Right kidney (tissue), 1 donor: ENCODE measurements around the gene CREB1.

Experiments
- DNase-seq: peaks from one replicate; pipeline ENCODE4 v3.0.0-alpha.2; 2016

Gene CREB1

GRCh38 chr2:207540431-207540830 lies 10.7 kb downstream of the CREB1 start:
- no peak for DNase-seq

DNA sequence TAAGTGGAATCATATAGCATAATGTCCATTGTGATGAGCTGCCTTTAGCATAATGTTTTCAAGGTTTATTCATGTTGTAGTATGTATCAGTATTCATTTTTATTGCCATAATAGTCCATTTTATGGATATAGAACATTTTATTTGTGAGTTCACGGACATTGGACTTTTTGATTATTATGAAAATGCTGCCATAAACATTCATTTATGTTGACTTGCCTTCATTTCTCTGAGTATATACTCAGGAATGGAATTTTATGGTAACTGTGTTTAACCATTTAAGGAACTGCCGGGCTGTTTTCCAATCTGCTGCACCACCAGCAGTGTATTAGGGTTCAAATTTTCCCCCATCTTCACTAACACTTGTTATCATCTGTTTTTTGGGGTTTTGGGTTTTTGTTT lies 12.2 kb downstream of the CREB1 start:
- DNase-seq = no peak

- DNase-seq = no peak
Observed at GRCh38 chr2:207543272-207543671, 13.5 kb downstream of the CREB1 start.

- DNase-seq = no peak
Observed at GRCh38 chr2:207546822-207547221, 17.1 kb downstream of the CREB1 start.

- DNase-seq = no peak
Observed at GRCh38 chr2:207549145-207549544, 19.4 kb downstream of the CREB1 start.

GRCh38 chr2:207558079-207558491 lies 28.3 kb downstream of the CREB1 start:
- DNase-seq = no peak

GRCh38 chr2:207561386-207562080 lies 31.8 kb downstream of the CREB1 start:
- no peak for DNase-seq

- no peak for DNase-seq
Observed at GRCh38 chr2:207565736-207566500, 36.2 kb downstream of the CREB1 start.

GRCh38 chr2:207567671-207568070 lies 37.9 kb downstream of the CREB1 start:
- no peak for DNase-seq

GRCh38 chr2:207571370-207571769 lies 41.6 kb downstream of the CREB1 start:
- no peak for DNase-seq

- DNase-seq = no peak
Observed at GRCh38 chr2:207584952-207585351, 55.2 kb downstream of the CREB1 start.

GRCh38 chr2:207587305-207587704 lies 57.5 kb downstream of the CREB1 start:
- DNase-seq = no peak

- no peak for DNase-seq
Observed at GRCh38 chr2:207589143-207589542, 59.4 kb downstream of the CREB1 start.

- no peak for DNase-seq
Observed at GRCh38 chr2:207593277-207593676, 63.5 kb downstream of the CREB1 start.

GRCh38 chr2:207594264-207594663 lies 64.5 kb downstream of the CREB1 start:
- DNase-seq = no peak

DNA sequence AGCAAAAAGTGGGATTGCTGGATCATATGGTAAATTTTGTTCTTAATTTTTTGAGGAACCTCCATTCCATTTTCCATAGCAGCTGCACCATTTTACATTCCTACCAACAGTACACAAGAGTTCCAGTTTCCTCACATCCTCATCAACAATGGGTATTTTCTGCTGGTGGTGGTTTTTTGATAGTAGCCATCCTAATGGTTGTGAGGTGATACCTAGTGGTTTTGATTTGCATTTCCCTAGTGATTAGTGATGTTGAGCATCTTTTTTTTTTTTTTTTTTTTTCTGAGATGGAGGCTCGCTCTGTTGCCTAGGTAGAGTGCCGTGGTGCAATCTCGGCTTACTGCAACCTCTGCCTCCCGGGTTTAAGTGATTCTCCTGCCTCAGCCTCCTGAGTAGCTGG lies 65.0 kb downstream of the CREB1 start:
- DNase-seq = no peak

GRCh38 chr2:207599636-207600035 lies 69.9 kb downstream of the CREB1 start:
- no peak for DNase-seq

- DNase-seq = no peak
Observed at GRCh38 chr2:207600231-207600630, 70.5 kb downstream of the CREB1 start.

DNA sequence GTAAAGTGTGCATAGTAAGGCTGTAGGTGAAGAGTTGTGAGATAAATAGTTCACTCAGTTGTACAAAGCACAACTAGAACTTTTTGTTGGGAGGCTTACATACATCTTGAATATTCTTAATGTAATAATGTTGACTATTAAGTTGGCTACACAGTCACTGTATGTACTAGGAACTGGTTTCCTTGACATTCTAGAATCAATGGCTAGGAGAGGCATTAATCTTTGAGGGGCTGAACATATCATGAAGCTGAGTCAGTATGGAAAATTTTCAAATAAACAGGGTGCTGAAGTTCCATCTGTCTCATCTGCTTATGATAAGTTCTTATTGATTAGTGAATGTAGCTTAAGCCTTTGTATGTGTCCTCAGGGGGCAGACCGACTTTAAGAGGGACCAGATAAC lies 72.0 kb downstream of the CREB1 start:
- DNase-seq = no peak

- no peak for DNase-seq
Observed at GRCh38 chr2:207603486-207603885, 73.7 kb downstream of the CREB1 start.

- no peak for DNase-seq
Observed at GRCh38 chr2:207606399-207606798, 76.6 kb downstream of the CREB1 start.

- no peak for DNase-seq
Observed at GRCh38 chr2:207606829-207607228, 77.1 kb downstream of the CREB1 start.

- DNase-seq = no peak
Observed at GRCh38 chr2:207612714-207613113, 83.0 kb downstream of the CREB1 start.

DNA sequence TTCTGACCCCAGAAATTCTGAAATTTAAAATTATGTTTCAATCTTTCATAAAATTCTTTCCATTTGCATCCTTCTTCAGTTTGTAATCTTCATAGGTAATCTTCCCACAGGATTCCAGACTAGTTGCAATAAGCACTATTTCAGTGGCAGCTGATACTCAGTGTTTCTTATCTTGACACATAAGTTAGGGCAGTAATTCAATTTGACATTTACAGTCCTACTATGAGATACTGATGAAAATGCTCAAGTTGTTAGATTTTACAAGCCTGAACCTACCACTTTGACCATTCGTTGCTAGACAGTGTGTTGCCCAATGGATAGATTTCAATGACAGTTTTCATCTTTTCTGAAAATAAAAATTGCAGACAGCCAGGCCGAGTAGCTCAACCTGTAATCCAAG lies 85.1 kb downstream of the CREB1 start:
- no peak for DNase-seq
